ENCODE results near the gene MYOZ3. TPM values are rescaled to one million over a fixed set of nuclear protein-coding genes. Genes with fewer than 3 reads are reported as not detected.

Gene MYOZ3
- total RNA-seq, 1 experiment from 2014 or later, result 0.10 TPM

- CTCF ChIA-PET, result interaction anchor here (0.7 to 0.9 kb wide), 2 partner anchors 13 to 24 kb away, joined by 3 to 4 read pairs; no protein-coding TSS in a partner anchor
- ATAC-seq (no peak), DNase-seq (ENCODE audit: low read depth, low spot score) (no peak)
- Histone ChIP-seq H3K9ac (ENCODE audit: low read length) (no peak overlapping the region), H2AFZ (ENCODE audit: low read depth, low read length, poor library complexity, severe bottlenecking) (no peak overlapping the region), H3K4me2 (ENCODE audit: low read length) (peak overlapping the region; percentile 44), H3K36me3 (ENCODE audit: control insufficient read depth in 1 of 2, insufficient read depth in 2 of 2, low read length in 2 of 2) (no peaks in the 10 kb centered on the region), H3K9me3 (ENCODE audit: control insufficient read depth in 1 of 2, insufficient read depth in 1 of 2, low read depth in 1 of 2, low read length in 2 of 2) (no peaks in the 10 kb centered on the region), H3K9me2 (ENCODE audit: insufficient read depth) (no peaks in the 10 kb centered on the region), H3K27ac (ENCODE audit: low read depth, low read length) (no peak overlapping the region), H3K4me1 (ENCODE audit: control insufficient read depth in 1 of 2, insufficient read depth in 2 of 2, low read length in 2 of 2) (peaks cover 52 to 62% of the 10 kb centered on the region in 2 experiments), H3K79me2 (ENCODE audit: insufficient read depth, low read length) (no peaks in the 10 kb centered on the region), H3K27me3 (ENCODE audit: insufficient read depth, low read length) (no peaks in the 10 kb centered on the region), H4K20me1 (ENCODE audit: insufficient read depth) (no peaks in the 10 kb centered on the region), H3K4me3 (replicated peaks in 1 of 2; ENCODE audit: low read depth in 1 of 2, low read length in 2 of 2) (no peak overlapping the region; a peak in 1 of 4 replicates)
- RAD21 ChIA-PET (ENCODE audit: low non-redundant PET in 1 of 2, low total read pairs in 2 of 2, uncharacterized antibody in 2 of 2, unreplicated experiment in 2 of 2), result no interaction called here
- intact Hi-C loops (cut with micrococcal nuclease), result no loop called here
- POLR2A ChIA-PET, result no interaction called here
- TF ChIP-seq EZH2phosphoT487 (IDR thresholded peaks at IDR 0.05; ENCODE audit: borderline replicate concordance), result no peak
- no peak for TF ChIP-seq POLR2AphosphoS5 (IDR thresholded peaks at IDR 0.05; ENCODE audit: low read depth, low read length)
- TF ChIP-seq FOSL1 (IDR thresholded peaks at IDR 0.05; ENCODE audit: low read depth), result no peak
- no peak for TF ChIP-seq TCF7L2 (IDR thresholded peaks at IDR 0.05; ENCODE audit: borderline replicate concordance, extremely low read depth, insufficient read depth, insufficient read length)
- TF ChIP-seq ELF1 (IDR thresholded peaks at IDR 0.05; ENCODE audit: borderline replicate concordance, low read depth), result no peak
- TF ChIP-seq ATF3 (IDR thresholded peaks at IDR 0.05), result no peak
- TF ChIP-seq CTCF (IDR thresholded peaks at IDR 0.05 in 2 of 3, conservative IDR thresholded peaks at IDR 0.05 in 1 of 3; ENCODE audit: borderline replicate concordance in 1 of 3, insufficient read depth in 1 of 3, low read depth in 2 of 3, low read length in 2 of 3), result no peak
- no peak for TF ChIP-seq SIN3A (IDR thresholded peaks at IDR 0.05; ENCODE audit: low read depth)
- TF ChIP-seq EGR1 (IDR thresholded peaks at IDR 0.05; ENCODE audit: low read depth), result no peak
- no peak for TF ChIP-seq SP1 (IDR thresholded peaks at IDR 0.05; ENCODE audit: low read depth)
- no peak for TF ChIP-seq POLR2A (IDR thresholded peaks at IDR 0.05; ENCODE audit: borderline replicate concordance, extremely low read depth, insufficient read depth, insufficient read length)
- no peak for TF ChIP-seq YY1 (IDR thresholded peaks at IDR 0.05; ENCODE audit: extremely low read depth, insufficient replicate concordance, low read depth, low read length)
- no TSS peak for BruUV-seq (replicated peaks)
These were observed 16.5 kb upstream of the MYOZ3 start for GRCh38 chr5:150644514-150644913.

Measured in HCT116 (cell line).